ENCODE results near the gene CCNK. TPM values are rescaled to one million over a fixed set of nuclear protein-coding genes. Genes with fewer than 3 reads are reported as not detected.

The CCNK gene
- total RNA-seq, 1 experiment from 2014 or later = 80.1 TPM

- no peak overlapping the region for H2BK20ac ChIP-seq (ENCODE audit: low read depth, low read length, poor library complexity, severe bottlenecking)
- Mint-ChIP-seq H3K27me3 (ENCODE audit: low read depth) (no peaks in the 10 kb centered on the region), H3K9me3 (no peaks in the 10 kb centered on the region), H3K36me3 (ENCODE audit: insufficient read depth in 1 of 3, low read depth in 3 of 3) (no peaks in the 10 kb centered on the region), H3K4me3 (no peak overlapping the region), H3K4me1 (peaks cover 29 to 40% of the 10 kb centered on the region in 2 experiments), H3K27ac (peak overlapping the region in 1 of 3 experiments; percentile 50; a peak in 3 of 7 replicates)
- no peak overlapping the region for H3K23ac ChIP-seq (ENCODE audit: insufficient read length, low read depth, low read length)
- no peak overlapping the region for H2AFZ ChIP-seq (ENCODE audit: low read length)
- no CpG with 5 or more reads among the region's 2 CpGs for WGBS (ENCODE audit: extremely low coverage, insufficient read length, low lambda C conversion rate)
- H2BK5ac ChIP-seq (ENCODE audit: insufficient read length, low read length) = no peak overlapping the region
- H4K20me1 ChIP-seq (ENCODE audit: control insufficient read depth, insufficient read depth, insufficient read length) = no peaks in the 10 kb centered on the region
- no peak overlapping the region for H2BK120ac ChIP-seq (ENCODE audit: low read depth, low read length, poor library complexity, severe bottlenecking)
- H3T11ph ChIP-seq (ENCODE audit: low read length) = no peak overlapping the region
- H3K27me3 ChIP-seq (ENCODE audit: insufficient read depth, low read length) = no peaks in the 10 kb centered on the region
- H3K14ac ChIP-seq (ENCODE audit: insufficient read depth, low read length) = no peak overlapping the region
- no peak overlapping the region for H2BK15ac ChIP-seq (ENCODE audit: low read depth, low read length)
- H3K4ac ChIP-seq (ENCODE audit: low read depth, low read length) = no peak overlapping the region
- no peak for DNase-seq
- peaks cover 12% of the 10 kb centered on the region for H3K79me1 ChIP-seq (ENCODE audit: insufficient read depth, low read depth, low read length, poor library complexity, severe bottlenecking)
- no peak overlapping the region for H3K4me2 ChIP-seq (ENCODE audit: insufficient read depth, insufficient read length, low read length)
- no peaks in the 10 kb centered on the region for H3K9me3 ChIP-seq (ENCODE audit: control insufficient read depth, low read depth, low read length)
- H2AK5ac ChIP-seq (ENCODE audit: insufficient read length, low read length) = no peak overlapping the region
- no peak overlapping the region for H3K27ac ChIP-seq (ENCODE audit: insufficient read length, low read depth, low read length)
- no peak overlapping the region for H4K91ac ChIP-seq (ENCODE audit: insufficient read length, low read depth, low read length)
- H3K4me1 ChIP-seq (ENCODE audit: insufficient read depth, low read length) = peaks cover 4% of the 10 kb centered on the region; the same call in 1 of the 2 replicates
- H3K18ac ChIP-seq (ENCODE audit: insufficient read length, low read depth, low read length) = no peak overlapping the region
- no peak overlapping the region for H3K9ac ChIP-seq (ENCODE audit: extremely low read depth, insufficient read length, low read length)
- no peak overlapping the region for H3K56ac ChIP-seq (ENCODE audit: insufficient read length, low read depth, low read length)
- peaks cover 4% of the 10 kb centered on the region for H3K23me2 ChIP-seq (ENCODE audit: insufficient read length, low read depth, low read length, poor library complexity, severe bottlenecking)
- H4K8ac ChIP-seq (replicated peaks; ENCODE audit: insufficient read length, low read depth, low read length) = no peak overlapping the region
- no peak overlapping the region for H2BK12ac ChIP-seq (ENCODE audit: insufficient read length, low read depth, low read length)
- no peak overlapping the region for H4K5ac ChIP-seq (ENCODE audit: insufficient read length, low read depth, low read length)
- TF ChIP-seq CTCF (conservative IDR thresholded peaks at IDR 0.05) = no peak
- H3K79me2 ChIP-seq (ENCODE audit: insufficient read depth, low read length) = peaks cover 45% of the 10 kb centered on the region; the same call in 1 of the 2 replicates
These were observed 5.5 kb upstream of the CCNK start for GRCh38 chr14:99475660-99476059.
